Measurements from ENCODE around the gene EMILIN1.

Gene EMILIN1

GRCh38 chr2:27134781-27135477 lies 56.5 kb downstream of the EMILIN1 start:
- H3K4me3 ChIP-seq (ENCODE audit: low read length), result peak overlapping the region; percentile 20
- DNase-seq (ENCODE audit: low read depth), result no peak
- no peak for TF ChIP-seq CTCF (IDR thresholded peaks at IDR 0.05; ENCODE audit: insufficient read depth, low read depth, low read length, missing control alignments)

- no peak for TF ChIP-seq CTCF (IDR thresholded peaks at IDR 0.05; ENCODE audit: insufficient read depth, low read depth, low read length, missing control alignments)
- no peak overlapping the region for H3K4me3 ChIP-seq (ENCODE audit: low read length)
- no peak for DNase-seq (ENCODE audit: low read depth)
Observed at GRCh38 chr2:27135478-27135955, 57.1 kb downstream of the EMILIN1 start.
